HepG2 (cell line): Measurements from ENCODE around the gene NME7. TPM values are rescaled to one million over a fixed set of nuclear protein-coding genes. Genes with fewer than 3 reads are reported as not detected.

ENCODE experiments used
- ATAC-seq: fragments of 200-7000 bp; cut with Tn5 transposase; 3 replicates; pipeline ENCODE4 v1.9.1; 2020; ENCODE audit warnings: mild to moderate bottlenecking, moderate library complexity
- BruUV-seq: library from RNA; stranded (reverse); fragments of 400-500 nt; replicated peaks from 2 replicates; lab custom pipeline; 2021; lab: Mats Ljungman, UMichigan
- CTCF ChIA-PET: fragments of 300-600 bp; formaldehyde crosslinking; extraction: SDS; loops from one replicate; lab custom pipeline; 2021; ENCODE audit warnings: low total read pairs, inconsistent platforms, low intra/inter-chr PET ratio; lab: Yijun Ruan, JAX
- POLR2A ChIA-PET: fragments of 350-600 bp; sonication (Branson Sonifier 250); formaldehyde crosslinking; loops from one replicate; lab custom pipeline; 2020; ENCODE audit warnings: antibody characterized with exemption, inconsistent platforms; lab: Yijun Ruan, JAX
- DNase-seq: peaks from one replicate; pipeline ENCODE4 v3.0.0-alpha.2; 2015; ENCODE audit warnings: low spot score
- FAIRE-seq: peaks from 3 replicates; lab custom pipeline; 2011; peaks lifted over from hg19 to GRCh38; lab: Jason Lieb, UNC
- H2AFZ ChIP-seq: one replicate; pipeline ENCODE4 v1.6.1; 2011; ENCODE audit warnings: low read length, inconsistent platforms
- H3K27ac ChIP-seq: fragments of 300-600 bp; 3 replicates; pipeline ENCODE4 v1.8.0; 2011; ENCODE audit warnings: mixed run types, mild to moderate bottlenecking, mixed read lengths, low read length, inconsistent platforms; ENCODE audit not compliant: insufficient read depth; ENCODE audit errors: extremely low read length
- H3K27me3 ChIP-seq, 2 experiments: fragments of 200-600 bp in 1 of 2; 2 replicates in 1 of 2; 3 replicates in 1 of 2; pipeline versions ENCODE4 v1.6.0 to v1.8.0; 2011; ENCODE audit warnings: low read length in 2 of 2, mild to moderate bottlenecking in 2 of 2, moderate library complexity in 2 of 2, inconsistent platforms in 1 of 2; ENCODE audit not compliant: insufficient read depth in 2 of 2, control insufficient read depth in 1 of 2
- H3K36me3 ChIP-seq, 2 experiments: fragments of 200-600 bp in 1 of 2; replicated peaks in 1 of 2; 2 replicates in 1 of 2; 3 replicates in 1 of 2; pipeline versions ENCODE4 v1.5.1 to v1.8.0; 2011; ENCODE audit warnings: low read length in 2 of 2, inconsistent platforms in 1 of 2; ENCODE audit not compliant: insufficient read depth in 2 of 2, control insufficient read depth in 1 of 2
- H3K4me1 ChIP-seq: 2 replicates; pipeline ENCODE4 v1.5.1; 2012; ENCODE audit warnings: low read length, inconsistent platforms; ENCODE audit not compliant: insufficient read depth
- H3K4me2 ChIP-seq: 2 replicates; pipeline ENCODE4 v1.6.0; 2011; ENCODE audit warnings: low read depth, low read length, inconsistent platforms
- H3K4me3 ChIP-seq, 3 experiments: fragments of 200-600 bp in 1 of 3; sonication (generic), shearing (Covaris generic) in 1 of 3; replicated peaks in 1 of 3; 2 replicates each; pipeline ENCODE4 v1.5.1; 2011 to 2016; ENCODE audit warnings: low read length in 3 of 3, inconsistent platforms in 2 of 3, low read depth in 2 of 3, mild to moderate bottlenecking in 2 of 3, control low read depth in 1 of 3, mixed read lengths in 1 of 3; ENCODE audit not compliant: insufficient read depth in 1 of 3
- H3K79me2 ChIP-seq: one replicate; pipeline ENCODE4 v1.6.1; 2011; ENCODE audit warnings: low read length, inconsistent platforms; ENCODE audit not compliant: insufficient read depth
- H3K9ac ChIP-seq: 2 replicates; pipeline ENCODE4 v1.6.0; 2011; ENCODE audit warnings: mild to moderate bottlenecking, low read depth, low read length, inconsistent platforms; ENCODE audit not compliant: insufficient read depth
- H3K9me3 ChIP-seq: 2 replicates; pipeline ENCODE4 v1.5.1; 2012; ENCODE audit warnings: mild to moderate bottlenecking, low read length
- H4K20me1 ChIP-seq: 2 replicates; pipeline ENCODE4 v1.6.0; 2011; ENCODE audit warnings: inconsistent platforms, mild to moderate bottlenecking, low read length, moderate library complexity; ENCODE audit not compliant: insufficient read depth
- DMAP1 ChIP-seq: IDR thresholded peaks from 2 replicates; pipeline ENCODE4 v1.6.1; 2016
- HHEX ChIP-seq: IDR thresholded peaks from 2 replicates; pipeline ENCODE4 v1.6.1; 2016; ENCODE audit warnings: control low read depth
- HMG20A ChIP-seq: IDR thresholded peaks from 2 replicates; pipeline ENCODE4 v1.6.1; 2016; ENCODE audit warnings: borderline replicate concordance
- KLF15 ChIP-seq: sonication (generic); formaldehyde crosslinking; IDR thresholded peaks from 2 replicates; pipeline ENCODE4 v1.8.1; 2023; ENCODE audit warnings: borderline replicate concordance, mild to moderate bottlenecking, inconsistent platforms, missing genetic modification reagents, mixed read lengths
- MEF2D ChIP-seq: sonication (generic); formaldehyde crosslinking; IDR thresholded peaks from 2 replicates; pipeline ENCODE4 v1.5.1; 2020; ENCODE audit warnings: mild to moderate bottlenecking, missing genetic modification reagents
- RAD21 ChIP-seq: fragments of 450-650 bp; formaldehyde crosslinking; IDR thresholded peaks from 2 replicates; pipeline ENCODE4 v1.5.0; 2020; ENCODE audit warnings: mild to moderate bottlenecking
- SNRNP70 ChIP-seq: fragments of 200-400 bp; formaldehyde crosslinking; IDR thresholded peaks from 2 replicates; pipeline ENCODE4 v1.6.1; 2017; ENCODE audit warnings: mild to moderate bottlenecking, low read depth, low read length, moderate library complexity
- WIZ ChIP-seq: sonication (generic); formaldehyde crosslinking; IDR thresholded peaks from 2 replicates; pipeline ENCODE4 v1.5.1; 2020; ENCODE audit warnings: mild to moderate bottlenecking, missing genetic modification reagents
- ZNF567 ChIP-seq: sonication (generic); formaldehyde crosslinking; IDR thresholded peaks from 2 replicates; pipeline ENCODE4 v1.8.1; 2023; ENCODE audit warnings: mild to moderate bottlenecking, missing genetic modification reagents, borderline replicate concordance
- ZNF570 ChIP-seq: sonication (generic); formaldehyde crosslinking; IDR thresholded peaks from 2 replicates; pipeline ENCODE4 v1.4.0; 2020; ENCODE audit warnings: mild to moderate bottlenecking, missing genetic modification reagents, borderline replicate concordance
- WGBS: methylation state at CpG from one replicate; pipeline ENCODE4 v1.1.6; 2017; ENCODE audit warnings: low lambda C conversion rate; 5-methylcytosine and 5-hydroxymethylcytosine counted together
- in situ Hi-C: cut with HindIII; loops from 2 replicates; pipeline ENCODE4 v1.10.0; 2017; ENCODE audit warnings: low pct_unique_long_range_greater_than_20kb; ENCODE audit not compliant: extremely low pct_ligation_motif_present
- intact Hi-C: fragments of 100-400 bp; cut with micrococcal nuclease; formaldehyde crosslinking; loops from one replicate; pipeline ENCODE4 v1.10.0; 2022; ENCODE audit not compliant: unreplicated experiment
- polyA plus RNA-seq, 8 experiments: library from polyadenylated mRNA; depleted of rRNA in 3 of 8; stranded (reverse) in 7 of 8; unstranded in 1 of 8; fragments of >200 nt; fragmentation: Illumina TruSeq in 4 of 8; extraction: Trizol in 4 of 8; gene quantifications; 2 replicates each; pipeline versions ENCODE4 v1.2.1 to v1.2.3, GENCODE V29; 2011 to 2016; ENCODE audit warnings: low read depth in 4 of 8, missing spikeins in 1 of 8, mixed read lengths in 1 of 8; ENCODE audit not compliant: insufficient read depth in 1 of 8
- total RNA-seq, 5 experiments: library from RNA; depleted of rRNA; stranded (reverse); fragments of >200 nt; fragmentation: Illumina TruSeq; extraction: Trizol; gene quantifications; 2 replicates each; pipeline ENCODE4 v1.2.3, GENCODE V29; 2016; ENCODE audit warnings: low read depth in 1 of 5
- TF ChIP-seq, protein P1 (sequence below): sonication (generic); formaldehyde crosslinking; IDR thresholded peaks from 2 replicates; pipeline ENCODE4 v1.9.0; 2021; ENCODE audit warnings: missing genetic modification reagents, borderline replicate concordance

The NME7 gene
- total and polyA plus RNA-seq, 2 of the 13 experiments (the other 11 are each of a cell fraction or from before 2014, with no cell fraction given): 9.4 to 22.5 TPM

DNA sequence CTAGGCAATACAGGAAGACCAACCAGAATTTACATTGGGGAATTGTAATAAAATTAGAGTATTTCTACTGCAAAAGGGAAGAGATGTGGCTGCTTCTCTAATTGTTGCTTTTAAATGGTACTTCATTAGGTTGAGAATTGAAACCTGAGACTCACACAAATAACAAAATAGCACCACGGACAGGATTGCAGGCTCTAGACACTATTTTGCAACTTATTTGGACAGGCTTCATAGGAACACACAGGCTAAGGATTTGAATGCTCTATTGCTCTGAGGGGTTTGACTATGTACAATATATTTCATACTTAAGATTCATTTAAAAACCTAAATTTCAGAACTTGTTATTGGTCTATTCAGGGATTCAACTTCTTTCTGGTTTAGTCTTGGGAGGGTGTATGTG, 181.5 kb downstream of the NME7 start:
- Histone ChIP-seq H3K4me2 (no peak overlapping the region), H3K27ac (no peak overlapping the region), H3K79me2 (no peaks in the 10 kb centered on the region), H3K9me3 (no peaks in the 10 kb centered on the region), H3K36me3 (no peaks in the 10 kb centered on the region), H2AFZ (no peak overlapping the region), H3K9ac (no peak overlapping the region), H3K4me1 (peaks cover 6% of the 10 kb centered on the region; the same call in 1 of the 2 replicates), H3K27me3 (no peaks in the 10 kb centered on the region), H3K4me3 (no peak overlapping the region), H4K20me1 (no peaks in the 10 kb centered on the region)
- CTCF ChIA-PET: no interaction called here
- TF ChIP-seq DMAP1 (CRISPR knock-in tag) (no peak), HMG20A (CRISPR knock-in tag) (no peak), KLF15 (no peak), HHEX (CRISPR knock-in tag) (no peak), MEF2D (CRISPR knock-in tag) (no peak), ZNF567 (CRISPR knock-in tag) (no peak), SNRNP70 (no peak), ZNF570 (no peak), WIZ (CRISPR knock-in tag) (no peak), RAD21 (CRISPR knock-in tag) (no peak)
- TF ChIP-seq, protein P1, sequence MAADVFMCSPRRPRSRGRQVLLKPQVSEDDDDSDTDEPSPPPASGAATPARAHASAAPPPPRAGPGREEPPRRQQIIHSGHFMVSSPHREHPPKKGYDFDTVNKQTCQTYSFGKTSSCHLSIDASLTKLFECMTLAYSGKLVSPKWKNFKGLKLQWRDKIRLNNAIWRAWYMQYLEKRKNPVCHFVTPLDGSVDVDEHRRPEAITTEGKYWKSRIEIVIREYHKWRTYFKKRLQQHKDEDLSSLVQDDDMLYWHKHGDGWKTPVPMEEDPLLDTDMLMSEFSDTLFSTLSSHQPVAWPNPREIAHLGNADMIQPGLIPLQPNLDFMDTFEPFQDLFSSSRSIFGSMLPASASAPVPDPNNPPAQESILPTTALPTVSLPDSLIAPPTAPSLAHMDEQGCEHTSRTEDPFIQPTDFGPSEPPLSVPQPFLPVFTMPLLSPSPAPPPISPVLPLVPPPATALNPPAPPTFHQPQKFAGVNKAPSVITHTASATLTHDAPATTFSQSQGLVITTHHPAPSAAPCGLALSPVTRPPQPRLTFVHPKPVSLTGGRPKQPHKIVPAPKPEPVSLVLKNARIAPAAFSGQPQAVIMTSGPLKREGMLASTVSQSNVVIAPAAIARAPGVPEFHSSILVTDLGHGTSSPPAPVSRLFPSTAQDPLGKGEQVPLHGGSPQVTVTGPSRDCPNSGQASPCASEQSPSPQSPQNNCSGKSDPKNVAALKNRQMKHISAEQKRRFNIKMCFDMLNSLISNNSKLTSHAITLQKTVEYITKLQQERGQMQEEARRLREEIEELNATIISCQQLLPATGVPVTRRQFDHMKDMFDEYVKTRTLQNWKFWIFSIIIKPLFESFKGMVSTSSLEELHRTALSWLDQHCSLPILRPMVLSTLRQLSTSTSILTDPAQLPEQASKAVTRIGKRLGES (CRISPR knock-in tag): no peak
- ATAC-seq (no peak), FAIRE-seq (no peak), DNase-seq (no peak)
- 36% methylated on average over 1 of the region's 1 CpG for WGBS
- BruUV-seq: no TSS peak
- intact Hi-C loops: no loop called here
- in situ Hi-C loops: no loop called here
- POLR2A ChIA-PET: no interaction called here
